T-helper 2 cell treated with Interferon-gamma antibody and Interleukin-4, amounts not matched to agents 100 ng/mL and 5 ng/mL, for 36 hours (primary cell): ENCODE data around the gene FAN1. TPM values are rescaled to one million over a fixed set of nuclear protein-coding genes. Genes with fewer than 3 reads are reported as not detected.

Source experiments
- total RNA-seq: library from RNA; stranded (reverse); gene quantifications from 2 replicates; pipeline ENCODE4 v1.2.3, GENCODE V29; 2022

Gene FAN1
- total RNA-seq, 1 donor from 2014 or later: 20.7 TPM

Other genes starting within 250 kb of the FAN1 start
- 19.1 and 22.9 TPM in 2 replicates for gene MTMR10, start 87.7 kb downstream of the FAN1 start, total RNA-seq
- not detected in 2 replicates for gene TRPM1, start 197.8 kb downstream of the FAN1 start, total RNA-seq